Motor neuron (in vitro differentiated cells): ENCODE results near the gene SUV39H2. TPM values are rescaled to one million over a fixed set of nuclear protein-coding genes. Genes with fewer than 3 reads are reported as not detected.
"Not testable (repeated sequence)": the region's sequence is repeated elsewhere in the genome, so short reads cannot be mapped to it uniquely, and the experiment has no call there.

ENCODE experiments used
- ATAC-seq, 8 experiments: fragments of 200-7000 bp; cut with Tn5 transposase; replicated peaks in 6 of 8; 2 replicates each; pipeline ENCODE4 v1.8.0; 2021; ENCODE audit warnings: mild to moderate bottlenecking in 8 of 8, moderate library complexity in 8 of 8
- H3K27ac ChIP-seq, 2 donors: fragments of 250-450 bp; sonication (Bioruptor Pico); 2 replicates each; pipeline ENCODE4 v1.9.0; 2021; ENCODE audit warnings: antibody characterized with exemption in 2 of 2, mild to moderate bottlenecking in 2 of 2, moderate library complexity in 1 of 2
- H3K4me1 ChIP-seq, 2 donors: fragments of 250-450 bp; sonication (Bioruptor Pico); replicated peaks in 1 of 2; 2 replicates each; pipeline ENCODE4 v1.6.1; 2021; ENCODE audit warnings: antibody characterized with exemption in 2 of 2, mild to moderate bottlenecking in 2 of 2, moderate library complexity in 1 of 2
- H3K4me3 ChIP-seq, 5 donors: fragments of 250-450 bp; sonication (Bioruptor Pico); 2 replicates each; pipeline ENCODE4 v1.9.0; 2021; ENCODE audit warnings: antibody characterized with exemption in 5 of 5, mild to moderate bottlenecking in 5 of 5, moderate library complexity in 4 of 5
- WGBS, 10 experiments: fragments of 450-650 bp; shearing (Covaris generic); methylation state at CpG; one replicate each; pipeline ENCODE4 v1.0.0; 2022; 5-methylcytosine and 5-hydroxymethylcytosine counted together
- in situ Hi-C, 9 experiments: fragments of 400-800 bp; cut with MboI; loops; one replicate each; pipeline ENCODE4 v1.15.0; 2021; ENCODE audit warnings: low sequenced_read_pairs in 9 of 9, low pct_unique_long_range_greater_than_20kb in 2 of 9; ENCODE audit not compliant: unreplicated experiment in 9 of 9
- total RNA-seq, 8 experiments: library from RNA; unstranded; fragments of 300-600 nt; gene quantifications; 2 replicates each; pipeline versions ENCODE4 v1.2.3 to v1.2.4, GENCODE V29; 2022

SUV39H2 gene
- total RNA-seq, 8 experiments from 2014 or later: 6.5 to 37.4 (median 18.6) TPM

- Histone ChIP-seq H3K4me1 (no peaks in the 10 kb centered on the region), H3K4me3 (no peak overlapping the region), H3K27ac (no peak overlapping the region)
- ATAC-seq: no peak
- WGBS, 10 experiments: 42 to 100% (median 86%) methylated on average over 1 to 3 of the region's 3 CpGs; no CpG with 5 or more reads in 1 of the 10 experiments
- in situ Hi-C loops: no loop called here
Measured at GRCh38 chr10:14918964-14919363, 40.3 kb downstream of the SUV39H2 start.

DNA sequence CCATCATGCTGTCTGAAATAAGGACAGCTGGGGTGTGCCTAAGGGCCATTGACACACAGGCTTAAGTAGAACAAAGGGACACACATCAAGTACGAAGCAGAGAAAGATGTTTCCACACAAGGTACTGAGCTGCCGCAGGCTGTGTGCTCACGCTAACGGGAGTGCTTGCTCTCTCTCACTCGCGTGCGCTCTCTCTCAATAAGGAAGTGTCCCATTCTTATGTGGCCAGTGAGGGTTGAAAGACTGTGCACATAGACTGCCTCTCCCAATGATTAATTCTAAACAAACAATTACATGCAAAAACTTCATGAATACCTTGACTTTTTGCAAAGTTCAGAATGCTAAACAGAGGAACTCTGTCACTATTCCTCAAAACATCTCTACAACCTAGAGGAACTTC lies 45.3 kb downstream of the SUV39H2 start:
- no peak overlapping the region for H3K27ac ChIP-seq
- WGBS, 10 experiments: 80 to 100% (median 96%) methylated on average over 1 to 7 of the region's 7 CpGs; no CpG with 5 or more reads in 4 of the 10 experiments
- H3K4me3 ChIP-seq: no peak overlapping the region
- ATAC-seq: peak in 3 of 8 experiments; percentile 15 to 73 (median 57)
- in situ Hi-C loops: no loop called here
- no peaks in the 10 kb centered on the region for H3K4me1 ChIP-seq

DNA sequence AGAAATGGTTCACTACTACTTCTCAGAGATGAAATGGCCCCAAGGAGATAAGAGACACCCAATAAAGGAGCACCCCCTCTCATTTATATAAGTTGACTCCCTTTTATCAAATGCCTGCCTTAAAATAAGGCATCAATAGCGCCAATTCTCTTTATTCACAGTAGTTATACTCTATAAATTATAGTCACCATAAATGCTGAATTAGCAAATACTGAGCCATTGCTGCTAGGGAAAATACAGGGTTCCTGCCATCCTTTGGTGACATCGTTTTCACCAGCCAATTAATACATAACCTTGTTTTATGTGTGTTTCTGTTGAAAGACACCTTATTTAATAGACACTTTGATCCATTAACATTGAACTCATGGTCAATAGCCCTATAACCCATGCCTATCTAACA lies 46.6 kb downstream of the SUV39H2 start:
- ATAC-seq: no peak
- in situ Hi-C loops: no loop called here
- no peaks in the 10 kb centered on the region for H3K4me1 ChIP-seq
- H3K4me3 ChIP-seq: no peak overlapping the region
- H3K27ac ChIP-seq: no peak overlapping the region
- WGBS, 10 experiments: 86 to 100% (median 100%) methylated on average over 1 to 2 of the region's 2 CpGs; no CpG with 5 or more reads in 1 of the 10 experiments

DNA sequence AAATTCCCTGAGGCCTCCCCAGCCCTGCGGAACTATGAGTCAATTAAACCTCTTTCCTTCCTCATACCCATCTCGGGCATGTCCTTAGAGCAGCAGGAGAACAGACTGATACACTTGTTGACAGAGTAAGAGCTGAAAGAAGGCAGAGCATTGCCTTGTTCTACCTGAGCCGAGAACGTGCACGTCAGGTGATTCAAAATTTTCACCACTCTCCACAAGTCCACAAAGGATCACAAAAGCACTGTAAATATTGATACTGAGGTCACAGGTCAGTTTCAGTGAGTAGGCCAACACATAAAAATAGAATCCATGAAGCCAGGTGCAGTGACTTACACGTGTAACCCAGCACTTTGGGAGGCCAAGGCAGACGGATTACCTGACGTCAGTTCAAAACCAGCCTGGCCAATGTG lies 47.4 kb downstream of the SUV39H2 start:
- 92 to 100% (median 100%) methylated on average over 2 to 8 of the region's 8 CpGs; no CpG with 5 or more reads in 4 of the 10 experiments for WGBS, 10 experiments
- in situ Hi-C loops: no loop called here

GRCh38 chr10:14926722-14927416 lies 48.2 kb downstream of the SUV39H2 start:
- H3K27ac ChIP-seq: no peak overlapping the region
- no peak overlapping the region for H3K4me3 ChIP-seq
- H3K4me1 ChIP-seq: no peaks in the 10 kb centered on the region
- 44 to 100% (median 93%) methylated on average over 1 to 11 of the region's 13 CpGs; no CpG with 5 or more reads in 1 of the 10 experiments for WGBS, 10 experiments
- in situ Hi-C loops: no loop called here
- ATAC-seq: no peak

More for the DNA sequence above, 47.4 kb downstream of the SUV39H2 start:
- no peak for ATAC-seq
- no peaks in the 10 kb centered on the region for H3K4me1 ChIP-seq
- H3K4me3 ChIP-seq: no peak overlapping the region
- H3K27ac ChIP-seq: no peak overlapping the region

GRCh38 chr10:14930610-14931009 lies 51.9 kb downstream of the SUV39H2 start:
- Histone ChIP-seq H3K4me3 (no peak overlapping the region), H3K27ac (no peak overlapping the region), H3K4me1 (no peaks in the 10 kb centered on the region)
- peak in 4 of 8 experiments; percentile 26 to 95 (median 56) for ATAC-seq
- WGBS, 10 experiments: 4 to 100% (median 91%) methylated on average over 1 to 9 of the region's 10 CpGs; no CpG with 5 or more reads in 1 of the 10 experiments
- in situ Hi-C loops: no loop called here

DNA sequence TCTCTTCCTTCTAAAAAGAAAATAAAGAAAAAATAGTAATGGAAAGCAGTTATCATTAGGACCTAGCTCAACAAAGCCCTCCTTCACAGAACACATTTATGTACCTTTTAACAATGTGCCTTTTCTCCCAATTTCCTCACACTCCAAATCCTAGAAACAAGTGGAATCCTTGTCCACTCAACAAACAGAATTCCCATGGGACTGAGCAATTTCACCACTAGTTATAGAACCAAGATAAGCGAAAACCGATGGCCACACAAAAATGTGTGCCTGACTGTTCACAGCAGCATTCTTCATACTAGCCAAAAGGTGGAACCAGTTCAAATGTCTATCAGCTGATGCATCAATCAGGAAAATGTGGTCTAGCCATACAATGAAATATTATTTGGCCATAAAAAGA lies 57.9 kb downstream of the SUV39H2 start:
- in situ Hi-C loops: no loop called here
- ATAC-seq: no peak
- Histone ChIP-seq H3K4me3 (no peak overlapping the region), H3K4me1 (no peaks in the 10 kb centered on the region), H3K27ac (no peak overlapping the region)
- WGBS, 10 experiments: 60 to 100% (median 100%) methylated on average over 1 to 2 of the region's 2 CpGs; no CpG with 5 or more reads in 5 of the 10 experiments

- in situ Hi-C loops, ATAC-seq, H3K4me1 ChIP-seq, H3K4me3 ChIP-seq, H3K27ac ChIP-seq: not testable (repeated sequence)
- 80 to 100% (median 90%) methylated on average over 1 to 2 of the region's 5 CpGs; no CpG with 5 or more reads in 7 of the 10 experiments for WGBS, 10 experiments
Measured at GRCh38 chr10:14938971-14939370, 60.3 kb downstream of the SUV39H2 start.

- H3K4me1 ChIP-seq, H3K27ac ChIP-seq, H3K4me3 ChIP-seq, in situ Hi-C loops, ATAC-seq: not testable (repeated sequence)
- WGBS, 10 experiments: 100% methylated on average over 1 of the region's 17 CpGs; no CpG with 5 or more reads in 9 of the 10 experiments
Measured at GRCh38 chr10:14942147-14942949, 63.7 kb downstream of the SUV39H2 start.

- H3K4me1 ChIP-seq, H3K27ac ChIP-seq, ATAC-seq, in situ Hi-C loops, H3K4me3 ChIP-seq: not testable (repeated sequence)
- WGBS, 10 experiments: 76 to 100% (median 100%) methylated on average over 1 to 2 of the region's 7 CpGs; no CpG with 5 or more reads in 6 of the 10 experiments
Measured at GRCh38 chr10:14942950-14943338, 64.3 kb downstream of the SUV39H2 start.

DNA sequence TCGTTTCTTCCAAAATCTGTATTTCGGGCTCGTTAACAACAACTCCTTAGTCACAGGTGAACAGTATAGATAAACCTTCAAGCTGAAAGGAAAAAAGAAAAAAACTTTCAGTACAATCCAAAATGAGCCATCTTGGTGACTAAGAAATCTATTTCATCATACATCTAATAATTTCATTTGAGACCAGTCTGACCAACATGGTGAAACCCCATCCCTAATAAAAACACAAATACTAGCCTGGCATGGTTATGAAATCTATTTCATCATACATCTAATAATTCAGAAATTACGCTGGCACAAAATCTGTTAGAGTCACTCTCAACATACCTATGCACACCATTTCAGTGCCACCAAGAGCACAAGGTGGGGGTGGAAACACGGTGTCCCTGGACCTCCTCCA lies 66.4 kb downstream of the SUV39H2 start:
- Histone ChIP-seq H3K27ac (no peak overlapping the region), H3K4me3 (no peak overlapping the region), H3K4me1 (no peaks in the 10 kb centered on the region)
- no peak for ATAC-seq
- 89 to 100% (median 96%) methylated on average over 2 to 5 of the region's 5 CpGs for WGBS, 10 experiments
- in situ Hi-C loops: no loop called here

DNA sequence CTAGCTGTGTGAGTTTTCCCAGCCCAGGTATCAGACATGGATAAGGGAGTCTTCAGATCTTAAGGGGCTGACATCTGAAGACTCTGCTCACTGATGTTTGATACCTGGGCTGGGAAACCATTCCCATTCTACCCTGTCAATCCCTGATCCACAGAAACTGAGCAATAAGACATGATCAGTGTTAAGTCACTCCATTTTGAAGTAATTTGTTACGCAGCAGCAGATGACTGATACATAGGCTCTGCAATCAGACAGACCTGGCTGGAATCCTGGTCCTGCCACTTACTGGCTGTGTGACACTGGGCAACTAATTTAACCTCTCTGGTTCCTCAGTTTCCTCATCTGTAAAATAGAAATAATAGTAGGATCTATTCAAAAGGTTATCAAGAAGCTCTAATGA lies 68.6 kb downstream of the SUV39H2 start:
- ATAC-seq: no peak
- no peak overlapping the region for H3K27ac ChIP-seq
- in situ Hi-C loops: no loop called here
- no peak overlapping the region for H3K4me3 ChIP-seq
- WGBS, 10 experiments: 100% methylated on average over 1 of the region's 1 CpG; no CpG with 5 or more reads in 7 of the 10 experiments
- no peaks in the 10 kb centered on the region for H3K4me1 ChIP-seq

- 93 to 100% (median 98%) methylated on average over 1 to 5 of the region's 5 CpGs for WGBS, 10 experiments
- Histone ChIP-seq H3K4me1 (peaks cover 5 to 7% of the 10 kb centered on the region in 2 donors), H3K27ac (no peak overlapping the region), H3K4me3 (no peak overlapping the region)
- in situ Hi-C loops: no loop called here
- ATAC-seq: no peak
Measured at GRCh38 chr10:14949291-14949690, 70.6 kb downstream of the SUV39H2 start.
